ENCODE measurements around the gene TRAIP.

GRCh38 chr3:49842843-49843517, 13.4 kb downstream of the TRAIP start:
- TF ChIP-seq POLR2AphosphoS5 (IDR thresholded peaks at IDR 0.05) (no peak), POLR2A (IDR thresholded peaks at IDR 0.05) (no peak), CTCF (IDR thresholded peaks at IDR 0.05) (no peak)
